SK-N-SH (cell line): Measurements from ENCODE around the gene SSTR4. TPM values are rescaled to one million over a fixed set of nuclear protein-coding genes. Genes with fewer than 3 reads are reported as not detected.

ENCODE experiments used
- CTCF ChIA-PET: fragments of 300-600, 350-600 bp; formaldehyde crosslinking; extraction: SDS; loops from one replicate; lab custom pipeline; 2021; lab: Yijun Ruan, JAX
- POLR2A ChIA-PET: fragments of 350-600 bp; sonication (Branson Sonifier 250); formaldehyde crosslinking; extraction: SDS; loops from one replicate; lab custom pipeline; 2020; ENCODE audit warnings: antibody characterized with exemption, inconsistent platforms; lab: Yijun Ruan, JAX
- DNase-seq: peaks from one replicate; pipeline ENCODE4 v3.0.0; 2012
- H2AFZ ChIP-seq: fragments of 200-600 bp; sonication (generic); 2 replicates; pipeline ENCODE4 v1.8.1; 2016; ENCODE audit warnings: antibody characterized with exemption, mild to moderate bottlenecking, low read depth
- H3F3A ChIP-seq: fragments of 200-600 bp; sonication (generic); replicated peaks from 2 replicates; pipeline ENCODE3; 2016; ENCODE audit warnings: antibody characterized with exemption, mild to moderate bottlenecking; ENCODE audit not compliant: insufficient read depth
- H3K27ac ChIP-seq, 2 experiments: fragments of 200-500 bp in 1 of 2; fragments of 200-600 bp in 1 of 2; sonication (Bioruptor generic) in 1 of 2; sonication (generic), shearing (Covaris generic) in 1 of 2; 2 replicates each; pipeline versions ENCODE4 v1.5.1 to v1.6.1; 2014 to 2016; ENCODE audit warnings: low read depth in 2 of 2, inconsistent platforms in 1 of 2, low read length in 1 of 2, mild to moderate bottlenecking in 1 of 2, mixed read lengths in 1 of 2
- H3K27me3 ChIP-seq: fragments of 200-600 bp; sonication (generic), shearing (Covaris generic); 2 replicates; pipeline ENCODE4 v1.6.1; 2016; ENCODE audit warnings: mixed run types; ENCODE audit not compliant: insufficient read depth
- H3K36me3 ChIP-seq, 2 experiments: fragments of 200-500 bp in 1 of 2; fragments of 200-600 bp in 1 of 2; sonication (Bioruptor generic) in 1 of 2; sonication (generic) in 1 of 2; replicated peaks in 1 of 2; 2 replicates each; pipeline versions ENCODE3 to v1.5.1; 2014 to 2016; ENCODE audit warnings: low read length in 1 of 2, mild to moderate bottlenecking in 1 of 2; ENCODE audit not compliant: insufficient read depth in 2 of 2, control insufficient read depth in 1 of 2
- H3K4me1 ChIP-seq, 2 experiments: fragments of 200-500 bp in 1 of 2; fragments of 200-600 bp in 1 of 2; sonication (Bioruptor generic) in 1 of 2; sonication (generic), shearing (Covaris generic) in 1 of 2; 2 replicates each; pipeline versions ENCODE4 v1.5.1 to v1.6.1; 2014 to 2016; ENCODE audit warnings: low read depth in 1 of 2, low read length in 1 of 2, mixed run types in 1 of 2; ENCODE audit not compliant: insufficient read depth in 2 of 2, control insufficient read depth in 1 of 2
- H3K4me2 ChIP-seq: fragments of 200-600 bp; sonication (generic), shearing (Covaris generic); 2 replicates; pipeline ENCODE4 v1.6.1; 2017; ENCODE audit warnings: mixed run types
- H3K4me3 ChIP-seq, 2 experiments: fragments of 200-500 bp in 1 of 2; fragments of 200-600 bp in 1 of 2; sonication (Bioruptor generic) in 1 of 2; sonication (generic), shearing (Covaris generic) in 1 of 2; 2 replicates each; pipeline versions ENCODE4 v1.5.1 to v1.8.1; 2014 to 2016; ENCODE audit warnings: low read depth in 2 of 2, inconsistent platforms in 1 of 2, low read length in 1 of 2, mild to moderate bottlenecking in 1 of 2, mixed read lengths in 1 of 2, moderate library complexity in 1 of 2
- H3K79me2 ChIP-seq: fragments of 200-600 bp; sonication (generic); 2 replicates; pipeline ENCODE4 v1.8.1; 2017; ENCODE audit warnings: mild to moderate bottlenecking; ENCODE audit not compliant: insufficient read depth
- H3K9ac ChIP-seq: fragments of 200-600 bp; sonication (generic); 2 replicates; pipeline ENCODE4 v1.6.1; 2017; ENCODE audit warnings: mixed run types
- H3K9me2 ChIP-seq: fragments of 200-600 bp; sonication (generic); 2 replicates; pipeline ENCODE4 v1.6.1; 2017; ENCODE audit warnings: mixed run types
- H3K9me3 ChIP-seq: fragments of 200-600 bp; sonication (generic); 2 replicates; pipeline ENCODE4 v1.6.1; 2017; ENCODE audit warnings: mixed run types, mild to moderate bottlenecking, moderate library complexity
- H4K20me1 ChIP-seq: fragments of 200-600 bp; sonication (generic); 2 replicates; pipeline ENCODE4 v1.6.1; 2017; ENCODE audit warnings: mild to moderate bottlenecking, mixed run types; ENCODE audit not compliant: insufficient read depth
- EP300 ChIP-seq, 2 experiments: IDR thresholded peaks; 2 replicates each; pipeline versions ENCODE4 v1.4.0 to v1.6.1; 2012; ENCODE audit warnings: borderline replicate concordance in 1 of 2, low read depth in 1 of 2, low read length in 1 of 2
- EZH2phosphoT487 ChIP-seq: fragments of 200-600 bp; sonication (generic); IDR thresholded peaks from 2 replicates; pipeline ENCODE4 v1.6.1; 2017; ENCODE audit warnings: low read depth, mixed run types, mild to moderate bottlenecking, antibody characterized with exemption, moderate library complexity, borderline replicate concordance
- FOXJ3 ChIP-seq: sonication (generic); formaldehyde crosslinking; IDR thresholded peaks from 2 replicates; pipeline ENCODE4 v1.5.1; 2020; ENCODE audit warnings: mild to moderate bottlenecking, missing genetic modification reagents
- GATA2 ChIP-seq: sonication (generic); formaldehyde crosslinking; IDR thresholded peaks from 2 replicates; pipeline ENCODE4 v1.5.0; 2020; ENCODE audit warnings: mild to moderate bottlenecking, missing genetic modification reagents
- JUND ChIP-seq: IDR thresholded peaks from 2 replicates; pipeline ENCODE4 v1.4.0; 2012
- NFIC ChIP-seq: IDR thresholded peaks from 2 replicates; pipeline ENCODE4 v1.4.0; 2012; ENCODE audit warnings: borderline replicate concordance
- RCOR1 ChIP-seq: fragments of 150-350 bp; IDR thresholded peaks from 2 replicates; pipeline ENCODE4 v1.6.1; 2017; ENCODE audit warnings: antibody characterized with exemption, low read length
- RFX5 ChIP-seq: IDR thresholded peaks from 2 replicates; pipeline ENCODE4 v1.6.1; 2012; ENCODE audit warnings: mild to moderate bottlenecking, improper control_type of control experiment, low read length
- SIN3A ChIP-seq: IDR thresholded peaks from 2 replicates; pipeline ENCODE4 v1.6.1; 2012; ENCODE audit warnings: low read depth, mild to moderate bottlenecking, low read length, moderate library complexity, borderline replicate concordance
- SMC3 ChIP-seq: IDR thresholded peaks from 2 replicates; pipeline ENCODE4 v1.6.1; 2012; ENCODE audit warnings: low read depth, low read length, improper control_type of control experiment
- TAF1 ChIP-seq: IDR thresholded peaks from 2 replicates; pipeline ENCODE4 v1.6.1; 2012; ENCODE audit warnings: low read depth, mild to moderate bottlenecking, low read length, moderate library complexity, borderline replicate concordance
- TEAD4 ChIP-seq: IDR thresholded peaks from 2 replicates; pipeline ENCODE4 v1.4.0; 2012; ENCODE audit warnings: mild to moderate bottlenecking, borderline replicate concordance; ENCODE audit not compliant: insufficient read depth
- YY1 ChIP-seq: IDR thresholded peaks from 2 replicates; pipeline ENCODE4 v1.4.0; 2012; ENCODE audit warnings: low read depth, mild to moderate bottlenecking
- WGBS: methylation state at CpG from one replicate; pipeline ENCODE4 v1.1.6; 2017; ENCODE audit warnings: low lambda C conversion rate; 5-methylcytosine and 5-hydroxymethylcytosine counted together
- polyA plus RNA-seq, 3 experiments: library from polyadenylated mRNA; depleted of rRNA; stranded (reverse); fragments of >200 nt; gene quantifications; 2 replicates each; pipeline ENCODE4 v1.2.3, GENCODE V29; 2012
- TF ChIP-seq, protein P1 (sequence below): IDR thresholded peaks from 2 replicates; pipeline ENCODE4 v1.4.0; 2012; ENCODE audit warnings: low read depth, borderline replicate concordance
- TF ChIP-seq, protein P2 (sequence below): fragments of 150-350 bp; IDR thresholded peaks from 2 replicates; pipeline ENCODE4 v1.6.1; 2017; ENCODE audit warnings: antibody characterized with exemption, low read length, low read depth, borderline replicate concordance
- TF ChIP-seq, protein P3 (sequence below): fragments of 150-350 bp; IDR thresholded peaks from 2 replicates; pipeline ENCODE4 v1.6.1; 2016; ENCODE audit warnings: mild to moderate bottlenecking, low read depth, low read length

Gene SSTR4
- polyA plus RNA-seq, 1 of the 3 experiments (the other 2 are of a cell fraction): not detected

DNA sequence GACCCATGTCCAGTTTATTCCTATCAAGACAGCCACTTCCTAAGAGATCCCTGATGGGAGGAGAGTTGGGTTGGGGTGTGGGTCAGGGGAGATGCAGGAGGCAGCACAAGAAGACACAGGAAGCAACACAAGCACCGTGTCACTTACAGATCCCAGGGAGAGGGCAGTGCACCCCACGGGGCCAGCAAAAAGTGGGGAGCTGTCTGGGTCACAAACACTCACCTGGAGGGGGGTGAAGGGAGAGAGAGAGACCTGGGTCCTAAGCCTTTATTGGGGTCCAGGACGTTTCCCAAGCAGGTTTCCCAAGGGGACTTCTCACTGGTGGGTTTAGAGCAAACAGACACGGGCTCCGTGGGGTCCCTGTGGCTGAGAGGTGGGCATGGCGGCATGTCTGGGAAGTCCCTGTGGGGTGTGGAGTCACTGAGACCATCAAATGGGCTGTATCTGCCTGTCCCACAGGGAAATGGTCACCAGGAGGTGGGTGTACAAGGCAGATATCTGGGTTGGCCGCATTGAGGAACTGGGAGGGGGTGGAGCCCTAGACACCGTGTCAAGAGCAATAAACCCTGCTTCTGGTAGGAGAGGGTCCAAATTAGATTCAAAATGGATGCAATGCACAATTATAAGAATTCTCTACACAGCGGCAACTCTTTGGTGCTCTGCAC lies 52.6 kb downstream of the SSTR4 start:
- H3K4me1 ChIP-seq: no peaks in the 10 kb centered on the region
- peaks cover 58% of the 10 kb centered on the region for H3K27me3 ChIP-seq
- no peak overlapping the region for H2AFZ ChIP-seq
- H3K9me2 ChIP-seq: no peaks in the 10 kb centered on the region
- ChIA-PET CTCF (no interaction called here), POLR2A (no interaction called here)
- WGBS: 15% methylated on average over 9 of the region's 9 CpGs
- H4K20me1 ChIP-seq: no peaks in the 10 kb centered on the region
- H3K4me3 ChIP-seq: no peak overlapping the region
- H3K36me3 ChIP-seq: no peaks in the 10 kb centered on the region
- H3K27ac ChIP-seq: no peak overlapping the region
- no peak overlapping the region for H3K9ac ChIP-seq
- no peaks in the 10 kb centered on the region for H3K9me3 ChIP-seq
- TF ChIP-seq EP300 (IDR thresholded peaks at IDR 0.05; ENCODE audit: borderline replicate concordance in 1 of 2, low read depth in 1 of 2, low read length in 1 of 2) (no peak), GATA2 (CRISPR knock-in tag) (no peak), NFIC (no peak), TAF1 (no peak), JUND (no peak), RCOR1 (no peak), FOXJ3 (CRISPR knock-in tag) (no peak), EZH2phosphoT487 (no peak), TEAD4 (no peak), RFX5 (no peak), YY1 (no peak), SIN3A (no peak), SMC3 (no peak)
- TF ChIP-seq, protein P1, sequence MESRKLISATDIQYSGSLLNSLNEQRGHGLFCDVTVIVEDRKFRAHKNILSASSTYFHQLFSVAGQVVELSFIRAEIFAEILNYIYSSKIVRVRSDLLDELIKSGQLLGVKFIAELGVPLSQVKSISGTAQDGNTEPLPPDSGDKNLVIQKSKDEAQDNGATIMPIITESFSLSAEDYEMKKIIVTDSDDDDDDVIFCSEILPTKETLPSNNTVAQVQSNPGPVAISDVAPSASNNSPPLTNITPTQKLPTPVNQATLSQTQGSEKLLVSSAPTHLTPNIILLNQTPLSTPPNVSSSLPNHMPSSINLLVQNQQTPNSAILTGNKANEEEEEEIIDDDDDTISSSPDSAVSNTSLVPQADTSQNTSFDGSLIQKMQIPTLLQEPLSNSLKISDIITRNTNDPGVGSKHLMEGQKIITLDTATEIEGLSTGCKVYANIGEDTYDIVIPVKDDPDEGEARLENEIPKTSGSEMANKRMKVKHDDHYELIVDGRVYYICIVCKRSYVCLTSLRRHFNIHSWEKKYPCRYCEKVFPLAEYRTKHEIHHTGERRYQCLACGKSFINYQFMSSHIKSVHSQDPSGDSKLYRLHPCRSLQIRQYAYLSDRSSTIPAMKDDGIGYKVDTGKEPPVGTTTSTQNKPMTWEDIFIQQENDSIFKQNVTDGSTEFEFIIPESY: no peak
- TF ChIP-seq, protein P2, sequence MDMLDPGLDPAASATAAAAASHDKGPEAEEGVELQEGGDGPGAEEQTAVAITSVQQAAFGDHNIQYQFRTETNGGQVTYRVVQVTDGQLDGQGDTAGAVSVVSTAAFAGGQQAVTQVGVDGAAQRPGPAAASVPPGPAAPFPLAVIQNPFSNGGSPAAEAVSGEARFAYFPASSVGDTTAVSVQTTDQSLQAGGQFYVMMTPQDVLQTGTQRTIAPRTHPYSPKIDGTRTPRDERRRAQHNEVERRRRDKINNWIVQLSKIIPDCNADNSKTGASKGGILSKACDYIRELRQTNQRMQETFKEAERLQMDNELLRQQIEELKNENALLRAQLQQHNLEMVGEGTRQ: no peak
- TF ChIP-seq, protein P3, sequence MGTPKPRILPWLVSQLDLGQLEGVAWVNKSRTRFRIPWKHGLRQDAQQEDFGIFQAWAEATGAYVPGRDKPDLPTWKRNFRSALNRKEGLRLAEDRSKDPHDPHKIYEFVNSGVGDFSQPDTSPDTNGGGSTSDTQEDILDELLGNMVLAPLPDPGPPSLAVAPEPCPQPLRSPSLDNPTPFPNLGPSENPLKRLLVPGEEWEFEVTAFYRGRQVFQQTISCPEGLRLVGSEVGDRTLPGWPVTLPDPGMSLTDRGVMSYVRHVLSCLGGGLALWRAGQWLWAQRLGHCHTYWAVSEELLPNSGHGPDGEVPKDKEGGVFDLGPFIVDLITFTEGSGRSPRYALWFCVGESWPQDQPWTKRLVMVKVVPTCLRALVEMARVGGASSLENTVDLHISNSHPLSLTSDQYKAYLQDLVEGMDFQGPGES: no peak
- no peak overlapping the region for H3K4me2 ChIP-seq
- no peak for DNase-seq
- no peaks in the 10 kb centered on the region for H3K79me2 ChIP-seq
- H3F3A ChIP-seq: no peaks in the 10 kb centered on the region

Other genes with a start within 250 kb of the SSTR4 start
- gene THBD, start 14.4 kb downstream of the SSTR4 start, polyA plus RNA-seq (2012; rRNA removed): 0.13 and 0.33 TPM in 2 replicates
- 0.02 and 0.03 TPM in 2 replicates for gene CD93, start 51.0 kb downstream of the SSTR4 start, polyA plus RNA-seq (2012; rRNA removed)